GM12878 (cell line): ENCODE measurements around the gene LDLRAD3. TPM values are rescaled to one million over a fixed set of nuclear protein-coding genes. Genes with fewer than 3 reads are reported as not detected.

Experiments used
- ATAC-seq: fragments of 200-7000 bp; cut with Tn5 transposase; 3 replicates; pipeline ENCODE4 v1.9.1; 2020; ENCODE audit warnings: mild to moderate bottlenecking, moderate library complexity
- BruUV-seq: library from RNA; stranded (reverse); fragments of 400-500 nt; replicated peaks from 2 replicates; lab custom pipeline; 2021; lab: Mats Ljungman, UMichigan
- CTCF ChIA-PET: fragments of 300-600 bp; sonication (Branson Sonifier 250); formaldehyde crosslinking; extraction: SDS; loops from one replicate; lab custom pipeline; 2021; ENCODE audit warnings: inconsistent platforms; lab: Yijun Ruan, JAX
- POLR2A ChIA-PET: fragments of 350-600 bp; formaldehyde crosslinking; extraction: SDS; loops from one replicate; lab custom pipeline; 2021; ENCODE audit warnings: inconsistent platforms; lab: Charles Lee
- RAD21 ChIA-PET: fragments of 300-600 bp; sonication (Branson Sonifier 250); formaldehyde crosslinking; loops from one replicate; lab custom pipeline; 2023; ENCODE audit warnings: antibody characterized with exemption; ENCODE audit not compliant: unreplicated experiment; lab: Charles Lee
- SMC1A ChIA-PET: fragments of 300-600 bp; sonication (Branson Sonifier 250); formaldehyde crosslinking; loops from one replicate; lab custom pipeline; 2023; ENCODE audit not compliant: unreplicated experiment, uncharacterized antibody; lab: Charles Lee
- DNase-seq: peaks from one replicate; pipeline ENCODE4 v3.0.0-alpha.2; 2011; ENCODE audit warnings: low read depth, low spot score
- FAIRE-seq: peaks from 3 replicates; lab custom pipeline; 2011; peaks lifted over from hg19 to GRCh38; lab: Jason Lieb, UNC
- H2AFZ ChIP-seq: 2 replicates; pipeline ENCODE4 v1.6.0; 2011; ENCODE audit warnings: low read depth, low read length, control low read depth; ENCODE audit not compliant: control insufficient read depth
- H3K27ac ChIP-seq: 2 replicates; pipeline ENCODE4 v1.5.1; 2011; ENCODE audit warnings: control low read depth; ENCODE audit not compliant: control insufficient read depth, insufficient read depth
- H3K27me3 ChIP-seq, 2 experiments: replicated peaks in 1 of 2; 2 replicates each; pipeline versions ENCODE4 v1.6.0 to v1.6.1; 2011; ENCODE audit warnings: low read length in 1 of 2; ENCODE audit not compliant: control insufficient read depth in 2 of 2, insufficient read depth in 2 of 2
- H3K36me3 ChIP-seq, 2 experiments: 2 replicates each; pipeline ENCODE4 v1.5.1; 2011; ENCODE audit warnings: low read length in 1 of 2; ENCODE audit not compliant: control insufficient read depth in 2 of 2, insufficient read depth in 2 of 2
- H3K4me1 ChIP-seq: 2 replicates; pipeline ENCODE4 v1.6.1; 2011; ENCODE audit warnings: mild to moderate bottlenecking, low read length, moderate library complexity, mixed read lengths; ENCODE audit not compliant: control insufficient read depth, insufficient read depth
- H3K4me2 ChIP-seq: 2 replicates; pipeline ENCODE4 v1.6.0; 2011; ENCODE audit warnings: control low read depth; ENCODE audit not compliant: control insufficient read depth, insufficient read depth
- H3K4me3 ChIP-seq: fragments of 200-600 bp; sonication (generic); 2 replicates; pipeline ENCODE4 v1.5.1; 2016
- H3K79me2 ChIP-seq: 2 replicates; pipeline ENCODE4 v1.6.0; 2011; ENCODE audit warnings: low read length; ENCODE audit not compliant: control insufficient read depth, insufficient read depth
- H3K9ac ChIP-seq: 2 replicates; pipeline ENCODE4 v1.8.0; 2011; ENCODE audit warnings: low read length, control low read depth, mixed read lengths; ENCODE audit not compliant: control insufficient read depth, insufficient read depth
- H3K9me3 ChIP-seq: replicated peaks from 3 replicates; pipeline ENCODE4 v1.5.1; 2011; ENCODE audit warnings: mild to moderate bottlenecking, low read length; ENCODE audit not compliant: control insufficient read depth, insufficient read depth
- H4K20me1 ChIP-seq: 2 replicates; pipeline ENCODE4 v1.6.0; 2011; ENCODE audit not compliant: control insufficient read depth, insufficient read depth
- BHLHE40 ChIP-seq, 2 experiments: fragments of 450-650 bp in 1 of 2; IDR thresholded peaks; 2 replicates each; pipeline ENCODE4 v1.6.1; 2011 to 2017; ENCODE audit warnings: low read depth in 2 of 2, borderline replicate concordance in 1 of 2, improper control_type of control experiment in 1 of 2, low read length in 1 of 2, mild to moderate bottlenecking in 1 of 2
- JUNB ChIP-seq: IDR thresholded peaks from 2 replicates; pipeline ENCODE4 v1.6.1; 2016; ENCODE audit warnings: antibody characterized with exemption, mild to moderate bottlenecking
- KDM1A ChIP-seq: fragments of 200-600 bp; sonication (generic); IDR thresholded peaks from 2 replicates; pipeline ENCODE4 v1.6.1; 2016; ENCODE audit warnings: borderline replicate concordance
- KLF5 ChIP-seq: fragments of 450-650 bp; IDR thresholded peaks from 2 replicates; pipeline ENCODE4 v1.6.1; 2014; ENCODE audit warnings: mild to moderate bottlenecking; ENCODE audit not compliant: partially characterized antibody
- NR2F1 ChIP-seq: fragments of 450-650 bp; conservative IDR thresholded peaks from 2 replicates; pipeline ENCODE4 v1.6.1; 2017; ENCODE audit warnings: mild to moderate bottlenecking
- PBX3 ChIP-seq: IDR thresholded peaks from 2 replicates; pipeline ENCODE4 v1.6.1; 2011; ENCODE audit warnings: mild to moderate bottlenecking, low read depth, low read length, moderate library complexity; ENCODE audit not compliant: insufficient replicate concordance
- REST ChIP-seq: IDR thresholded peaks from 2 replicates; pipeline ENCODE4 v1.6.1; 2012; ENCODE audit warnings: mild to moderate bottlenecking, low read depth, low read length
- SMARCA5 ChIP-seq: fragments of 450-650 bp; IDR thresholded peaks from 2 replicates; pipeline ENCODE4 v1.6.1; 2017; ENCODE audit warnings: mild to moderate bottlenecking
- SUPT20H ChIP-seq: IDR thresholded peaks from 2 replicates; pipeline ENCODE4 v1.6.1; 2011; ENCODE audit warnings: low read depth, mild to moderate bottlenecking, low read length, moderate library complexity, borderline replicate concordance; ENCODE audit not compliant: control insufficient read depth
- WGBS: methylation state at CpG from one replicate; pipeline ENCODE4 v1.1.6; 2016; ENCODE audit warnings: low lambda C conversion rate; ENCODE audit not compliant: insufficient replicate concordance, insufficient coverage; ENCODE audit errors: missing lambda C conversion rate; 5-methylcytosine and 5-hydroxymethylcytosine counted together
- in situ Hi-C: fragments of 300-500 bp; cut with MboI; formaldehyde crosslinking; loops from 9 replicates; pipeline ENCODE4 v1.14.3; 2018; ENCODE audit warnings: mixed read lengths
- intact Hi-C: fragments of 100-400 bp; cut with micrococcal nuclease; formaldehyde crosslinking; loops from one replicate; pipeline ENCODE4 v1.14.2; 2022; ENCODE audit not compliant: unreplicated experiment
- polyA plus RNA-seq, 11 experiments: library from polyadenylated mRNA; depleted of rRNA in 4 of 11; unstranded in 6 of 11; stranded (reverse) in 5 of 11; fragments of >200 nt; fragmentation: Nextera tagmentation in 4 of 11; fragmentation: Illumina TruSeq in 1 of 11; extraction: Ambion mirVana in 4 of 11; extraction: Trizol in 1 of 11; gene quantifications; 1 replicate in 1 of 11; 2 replicates in 10 of 11; pipeline versions ENCODE4 v1.2.1 to v1.2.3, GENCODE V29; 2011 to 2016; ENCODE audit warnings: inconsistent platforms in 2 of 11, missing spikeins in 2 of 11, low read depth in 1 of 11
- total RNA-seq, 4 experiments: library from RNA; depleted of rRNA in 3 of 4; stranded (reverse); fragments of >200 nt in 3 of 4; fragmentation: Illumina TruSeq in 1 of 4; extraction: Trizol in 1 of 4; gene quantifications; 2 replicates each; pipeline versions ENCODE4 v1.2.1 to v1.2.3, GENCODE V29; 2013 to 2021
- TF ChIP-seq, protein P1 (sequence below): fragments of 450-650 bp; formaldehyde crosslinking; IDR thresholded peaks from 2 replicates; pipeline ENCODE4 v1.5.0; 2022; ENCODE audit warnings: mild to moderate bottlenecking, missing genetic modification characterization

Gene LDLRAD3
- total and polyA plus RNA-seq, 10 of the 15 experiments (the other 5 are each of a cell fraction or from before 2014, with no cell fraction given), result 2.5 to 17.2 (median 10.7) TPM

DNA sequence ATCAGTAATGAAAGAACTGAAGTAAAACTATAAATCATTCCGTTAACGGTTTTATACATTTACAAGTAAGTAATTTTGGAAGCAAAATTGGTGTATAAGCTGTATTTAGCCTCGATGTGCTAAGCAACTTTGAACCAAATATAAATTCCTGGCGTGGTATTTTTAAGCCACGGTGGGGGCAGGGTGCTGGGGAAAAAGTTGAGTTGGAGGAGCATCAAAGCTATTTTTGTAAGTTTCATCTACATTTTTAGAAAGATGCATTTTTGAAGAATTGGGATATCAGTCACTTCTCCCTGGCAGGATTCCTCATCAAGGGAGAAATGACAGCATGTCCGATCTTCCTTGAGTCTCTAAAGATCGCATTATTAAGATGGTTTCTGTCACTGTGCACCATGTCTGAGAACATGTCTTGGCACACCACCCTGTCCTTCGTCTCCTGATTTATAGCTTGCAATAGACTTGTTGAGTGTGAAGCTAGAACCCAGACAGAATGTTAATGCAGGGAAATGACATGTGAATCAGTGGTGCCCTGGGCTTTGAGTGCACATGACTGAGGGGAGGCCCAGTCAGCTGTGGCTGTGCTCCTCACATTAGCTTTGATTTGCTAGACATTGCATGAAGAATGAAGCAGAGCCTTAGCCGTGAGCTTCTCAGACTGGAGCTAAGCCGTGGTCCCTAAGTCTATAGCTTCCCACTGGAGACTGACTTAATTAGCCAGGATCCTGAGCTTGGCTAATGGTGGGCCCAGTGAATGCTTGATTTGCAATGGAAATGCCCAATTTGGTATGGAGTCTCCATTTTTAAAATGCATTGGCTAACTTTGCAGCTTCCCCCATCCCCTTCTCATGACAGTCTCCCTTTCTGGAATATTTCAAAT is 218.4 kb downstream of the LDLRAD3 start (continued):
- TF ChIP-seq, protein P1, sequence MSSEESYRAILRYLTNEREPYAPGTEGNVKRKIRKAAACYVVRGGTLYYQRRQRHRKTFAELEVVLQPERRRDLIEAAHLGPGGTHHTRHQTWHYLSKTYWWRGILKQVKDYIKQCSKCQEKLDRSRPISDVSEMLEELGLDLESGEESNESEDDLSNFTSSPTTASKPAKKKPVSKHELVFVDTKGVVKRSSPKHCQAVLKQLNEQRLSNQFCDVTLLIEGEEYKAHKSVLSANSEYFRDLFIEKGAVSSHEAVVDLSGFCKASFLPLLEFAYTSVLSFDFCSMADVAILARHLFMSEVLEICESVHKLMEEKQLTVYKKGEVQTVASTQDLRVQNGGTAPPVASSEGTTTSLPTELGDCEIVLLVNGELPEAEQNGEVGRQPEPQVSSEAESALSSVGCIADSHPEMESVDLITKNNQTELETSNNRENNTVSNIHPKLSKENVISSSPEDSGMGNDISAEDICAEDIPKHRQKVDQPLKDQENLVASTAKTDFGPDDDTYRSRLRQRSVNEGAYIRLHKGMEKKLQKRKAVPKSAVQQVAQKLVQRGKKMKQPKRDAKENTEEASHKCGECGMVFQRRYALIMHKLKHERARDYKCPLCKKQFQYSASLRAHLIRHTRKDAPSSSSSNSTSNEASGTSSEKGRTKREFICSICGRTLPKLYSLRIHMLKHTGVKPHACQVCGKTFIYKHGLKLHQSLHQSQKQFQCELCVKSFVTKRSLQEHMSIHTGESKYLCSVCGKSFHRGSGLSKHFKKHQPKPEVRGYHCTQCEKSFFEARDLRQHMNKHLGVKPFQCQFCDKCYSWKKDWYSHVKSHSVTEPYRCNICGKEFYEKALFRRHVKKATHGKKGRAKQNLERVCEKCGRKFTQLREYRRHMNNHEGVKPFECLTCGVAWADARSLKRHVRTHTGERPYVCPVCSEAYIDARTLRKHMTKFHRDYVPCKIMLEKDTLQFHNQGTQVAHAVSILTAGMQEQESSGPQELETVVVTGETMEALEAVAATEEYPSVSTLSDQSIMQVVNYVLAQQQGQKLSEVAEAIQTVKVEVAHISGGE, result no peak

DNA sequence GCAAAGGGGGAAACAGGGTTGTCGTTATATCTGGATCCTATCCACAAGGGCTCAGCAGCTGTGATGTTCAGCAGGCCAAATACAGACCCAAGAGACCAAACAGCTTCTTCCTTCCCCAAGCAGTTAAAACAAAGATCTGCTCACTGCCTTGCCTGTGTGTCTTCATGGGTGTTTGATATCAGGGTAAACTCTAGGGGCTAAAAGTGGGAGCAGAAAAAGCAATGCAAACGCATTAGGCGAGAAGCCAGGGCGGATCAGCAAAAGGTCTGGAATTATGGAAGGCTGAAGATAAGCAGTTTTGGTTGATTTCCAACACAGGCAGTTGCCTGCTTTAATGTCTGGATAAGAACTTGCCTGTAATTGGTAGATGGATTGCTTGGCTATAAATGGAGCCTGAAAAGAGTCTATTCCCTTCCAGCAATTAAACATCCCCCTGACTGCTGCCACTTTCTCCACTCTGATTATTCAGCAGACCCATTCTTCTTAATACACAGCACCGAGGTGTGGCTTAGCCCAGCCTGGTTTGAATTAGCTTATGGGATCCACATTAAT is 219.1 kb downstream of the LDLRAD3 start:
- SMC1A ChIA-PET, result interaction anchor here (0.8 to 2.0 kb wide), 2 partner anchors 12 to 30 kb away, joined by 3 to 7 read pairs; no protein-coding TSS in a partner anchor
- RAD21 ChIA-PET, result interaction anchor here (1.2 kb wide), 1 partner anchor 11 kb away, joined by 4 read pairs; no protein-coding TSS in a partner anchor
- FAIRE-seq, result no peak
- intact Hi-C loops (no loop called here), in situ Hi-C loops (no loop called here)
- H3K36me3 ChIP-seq, result no peaks in the 10 kb centered on the region
- no peaks in the 10 kb centered on the region for H3K79me2 ChIP-seq
- H3K4me1 ChIP-seq, result no peaks in the 10 kb centered on the region
- POLR2A ChIA-PET, result no interaction called here
- no TSS peak for BruUV-seq
- H3K9me3 ChIP-seq, result no peaks in the 10 kb centered on the region
- no peak overlapping the region for H3K9ac ChIP-seq
- no peaks in the 10 kb centered on the region; a peak in 1 of 4 replicates for H3K27me3 ChIP-seq
- no peaks in the 10 kb centered on the region; the same call in 1 of the 2 replicates for H4K20me1 ChIP-seq
- WGBS, result 40% methylated on average over 5 of the region's 5 CpGs
- no peak overlapping the region for H3K4me2 ChIP-seq
- CTCF ChIA-PET, result interaction anchor here (0.6 to 1.2 kb wide), 3 partner anchors 31 to 230 kb away, joined by 3 to 4 read pairs (median 4); no protein-coding TSS in a partner anchor
- no peak overlapping the region for H3K4me3 ChIP-seq
- DNase-seq, result no peak
- no peak for ATAC-seq
- no peak overlapping the region for H2AFZ ChIP-seq
- H3K27ac ChIP-seq, result no peak overlapping the region
- TF ChIP-seq BHLHE40 (IDR thresholded peaks at IDR 0.05; ENCODE audit: borderline replicate concordance in 1 of 2, low read depth in 2 of 2, low read length in 1 of 2) (no peak), JUNB (no peak), KLF5 (no peak), SUPT20H (no peak), SMARCA5 (no peak), REST (no peak), PBX3 (no peak), KDM1A (no peak), NR2F1 (no peak)
